Right forelimb (tissue), 1 donor: ENCODE data around the gene TLE6.
"Not testable (repeated sequence)": the region's sequence is repeated elsewhere in the genome, so short reads cannot be mapped to it uniquely, and the experiment has no call there.

Source experiments
- DNase-seq: peaks from one replicate; pipeline ENCODE4 v3.0.0-alpha.2; 2018

The TLE6 gene

GRCh38 chr19:3029065-3029923 lies 51.9 kb downstream of the TLE6 start, which contains the start of gene TLE2:
Gene TLE2, minus strand, starts transcription at chr19:3029280. Its CDS starts 376 bp downstream, at chr19:3028904.
- no peak for DNase-seq

GRCh38 chr19:3031607-3031867 lies 54.2 kb downstream of the TLE6 start:
- DNase-seq: no peak

GRCh38 chr19:3033595-3034405 lies 56.4 kb downstream of the TLE6 start:
- no peak for DNase-seq

- DNase-seq: no peak
Observed at GRCh38 chr19:3034406-3034655, 57.0 kb downstream of the TLE6 start.

- no peak for DNase-seq
Observed at GRCh38 chr19:3034656-3035541, 57.5 kb downstream of the TLE6 start.

- DNase-seq: peak; percentile 100
Observed at GRCh38 chr19:3035542-3036118, 58.3 kb downstream of the TLE6 start.

GRCh38 chr19:3036119-3036976 lies 59.0 kb downstream of the TLE6 start:
- peak; percentile 97 for DNase-seq

- DNase-seq: not testable (repeated sequence)
Observed at GRCh38 chr19:3036977-3037544, 59.7 kb downstream of the TLE6 start.

- DNase-seq: no peak
Observed at GRCh38 chr19:3038214-3038613, 60.9 kb downstream of the TLE6 start.

GRCh38 chr19:3039125-3039524 lies 61.8 kb downstream of the TLE6 start:
- no peak for DNase-seq

GRCh38 chr19:3039641-3040077 lies 62.3 kb downstream of the TLE6 start:
- DNase-seq: no peak

- no peak for DNase-seq
Observed at GRCh38 chr19:3041327-3041726, 64.0 kb downstream of the TLE6 start.

GRCh38 chr19:3041761-3042620 lies 64.6 kb downstream of the TLE6 start:
- DNase-seq: no peak

- DNase-seq: no peak
Observed at GRCh38 chr19:3042621-3043267, 65.4 kb downstream of the TLE6 start.
